Endothelial cell of umbilical vein (primary cell): Measurements from ENCODE around the gene PHC2. TPM values are rescaled to one million over a fixed set of nuclear protein-coding genes. Genes with fewer than 3 reads are reported as not detected.

Experiments used
- BruUV-seq: library from RNA; stranded (reverse); fragments of 400-500 nt; replicated peaks from 2 replicates; lab custom pipeline; 2021; lab: Mats Ljungman, UMichigan
- CTCF ChIA-PET: fragments of 300-600, 350-600 bp; sonication (Branson Sonifier 250); formaldehyde crosslinking; loops from one replicate; lab custom pipeline; 2021; ENCODE audit warnings: antibody characterized with exemption, inconsistent platforms; lab: Charles Lee
- POLR2A ChIA-PET: fragments of 300-600, 350-600 bp; sonication (Branson Sonifier 250); formaldehyde crosslinking; loops from one replicate; lab custom pipeline; 2021; ENCODE audit warnings: antibody characterized with exemption, inconsistent platforms; lab: Charles Lee
- DNase-seq: peaks from one replicate; pipeline ENCODE4 v3.0.0-alpha.2; 2011; ENCODE audit warnings: low read depth, low spot score
- FAIRE-seq: peaks from 2 replicates; lab custom pipeline; 2011; peaks lifted over from hg19 to GRCh38; lab: Jason Lieb, UNC
- H2AFZ ChIP-seq: 2 replicates; pipeline ENCODE4 v1.6.0; 2012; ENCODE audit warnings: low read depth, low read length, control low read depth, inconsistent platforms
- H3K27ac ChIP-seq: 2 replicates; pipeline ENCODE4 v1.5.1; 2011; ENCODE audit warnings: low read depth, mild to moderate bottlenecking, control low read depth, low read length, moderate library complexity; ENCODE audit not compliant: insufficient read depth
- H3K27me3 ChIP-seq, 2 experiments: 2 replicates each; pipeline versions ENCODE4 v1.6.0 to v1.6.1; 2011; ENCODE audit warnings: low read length in 2 of 2, mixed read lengths in 1 of 2; ENCODE audit not compliant: control insufficient read depth in 2 of 2, insufficient read depth in 2 of 2
- H3K36me3 ChIP-seq, 2 experiments: 2 replicates in 1 of 2; 3 replicates in 1 of 2; pipeline ENCODE4 v1.5.1; 2011; ENCODE audit warnings: low read length in 2 of 2, mild to moderate bottlenecking in 1 of 2, moderate library complexity in 1 of 2; ENCODE audit not compliant: control insufficient read depth in 2 of 2, insufficient read depth in 2 of 2; ENCODE audit errors: extremely low read depth in 1 of 2
- H3K4me1 ChIP-seq: 3 replicates; pipeline ENCODE4 v1.5.1; 2011; ENCODE audit warnings: mild to moderate bottlenecking, low read length; ENCODE audit not compliant: control insufficient read depth, insufficient read depth; ENCODE audit errors: extremely low read depth
- H3K4me2 ChIP-seq: 2 replicates; pipeline ENCODE4 v1.6.1; 2011; ENCODE audit warnings: low read length, control low read depth, mixed read lengths; ENCODE audit not compliant: insufficient read depth
- H3K4me3 ChIP-seq, 3 experiments: fragments of 200-600 bp in 1 of 3; sonication (generic), shearing (Covaris generic) in 1 of 3; replicated peaks in 1 of 3; 2 replicates each; pipeline ENCODE4 v1.5.1; 2011 to 2016; ENCODE audit warnings: control low read depth in 3 of 3, low read length in 3 of 3, mild to moderate bottlenecking in 2 of 3, inconsistent platforms in 1 of 3, low read depth in 1 of 3, moderate library complexity in 1 of 3; ENCODE audit not compliant: insufficient read depth in 1 of 3
- H3K79me2 ChIP-seq: 2 replicates; pipeline ENCODE4 v1.6.0; 2012; ENCODE audit warnings: low read length, inconsistent platforms; ENCODE audit not compliant: control insufficient read depth, insufficient read depth
- H3K9ac ChIP-seq: replicated peaks from 2 replicates; pipeline ENCODE3; 2011; ENCODE audit warnings: low read length, control low read depth; ENCODE audit not compliant: insufficient read depth; ENCODE audit errors: extremely low read depth
- H3K9me1 ChIP-seq: replicated peaks from 3 replicates; pipeline ENCODE4 v1.6.0; 2011; ENCODE audit warnings: mild to moderate bottlenecking, low read length; ENCODE audit not compliant: control insufficient read depth, insufficient read depth; ENCODE audit errors: extremely low read depth
- H3K9me3 ChIP-seq: replicated peaks from 2 replicates; pipeline ENCODE4 v1.5.1; 2012; ENCODE audit warnings: low read length, inconsistent platforms; ENCODE audit not compliant: control insufficient read depth, insufficient read depth
- H4K20me1 ChIP-seq: replicated peaks from 2 replicates; pipeline ENCODE3; 2011; ENCODE audit warnings: mild to moderate bottlenecking, low read length; ENCODE audit not compliant: control insufficient read depth, insufficient read depth; ENCODE audit errors: extremely low read depth
- CTCF ChIP-seq, 2 donors: IDR thresholded peaks; 1 replicate in 1 of 2; 2 replicates in 1 of 2; pipeline ENCODE4 v1.5.1; 2011; ENCODE audit warnings: low read length in 2 of 2, mild to moderate bottlenecking in 2 of 2, moderate library complexity in 2 of 2, control low read depth in 1 of 2, inconsistent platforms in 1 of 2, low read depth in 1 of 2; ENCODE audit not compliant: insufficient read depth in 1 of 2; ENCODE audit errors: extremely low read depth in 1 of 2
- EZH2 ChIP-seq: IDR thresholded peaks from 2 replicates; pipeline ENCODE4 v1.6.1; 2012; ENCODE audit warnings: borderline replicate concordance, low read depth, mild to moderate bottlenecking, moderate library complexity, low read length, inconsistent platforms; ENCODE audit not compliant: severe bottlenecking
- FOS ChIP-seq: IDR thresholded peaks from 2 replicates; pipeline ENCODE4 v1.6.1; 2011; ENCODE audit warnings: mild to moderate bottlenecking, low read length, moderate library complexity, borderline replicate concordance; ENCODE audit not compliant: insufficient read depth
- GATA2 ChIP-seq: IDR thresholded peaks from 2 replicates; pipeline ENCODE4 v1.7.0; 2011; ENCODE audit warnings: low read depth, mild to moderate bottlenecking, moderate library complexity, mixed read lengths, low read length; ENCODE audit not compliant: insufficient read length, insufficient read depth
- JUN ChIP-seq: IDR thresholded peaks from 2 replicates; pipeline ENCODE4 v1.6.1; 2011; ENCODE audit warnings: borderline replicate concordance, low read depth; ENCODE audit not compliant: insufficient read length, insufficient read depth
- MYC ChIP-seq: IDR thresholded peaks from one replicate; pipeline ENCODE4 v1.6.1; 2011; ENCODE audit warnings: mild to moderate bottlenecking, low read depth, low read length
- POLR2A ChIP-seq: IDR thresholded peaks from 2 replicates; pipeline ENCODE4 v1.6.1; 2012; ENCODE audit warnings: low read depth, mild to moderate bottlenecking, control low read depth, low read length
- POLR2AphosphoS5 ChIP-seq: IDR thresholded peaks from 2 replicates; pipeline ENCODE4 v1.6.1; 2012; ENCODE audit warnings: low read depth, mild to moderate bottlenecking, control low read depth, low read length, moderate library complexity; ENCODE audit not compliant: insufficient read depth
- dilution Hi-C: fragments of 300-500 bp; cut with MboI; formaldehyde crosslinking; loops from one replicate; pipeline ENCODE4 v1.15.0; 2019; ENCODE audit warnings: low sequenced_read_pairs; ENCODE audit not compliant: extremely low pct_ligation_motif_present
- intact Hi-C: fragments of 100-400 bp; cut with micrococcal nuclease; formaldehyde crosslinking; loops from one replicate; pipeline ENCODE4 v1.10.0; 2022
- polyA plus RNA-seq, 4 experiments: library from polyadenylated mRNA; depleted of rRNA in 3 of 4; stranded (reverse) in 3 of 4; unstranded in 1 of 4; fragments of >200 nt; gene quantifications; 2 replicates each; pipeline versions ENCODE4 v1.2.1 to v1.2.3, GENCODE V29; 2011 to 2012; ENCODE audit warnings: missing spikeins in 1 of 4
- total RNA-seq: library from RNA; stranded (reverse); gene quantifications from 2 replicates; pipeline ENCODE4 v1.2.3, GENCODE V29; 2021
- TF ChIP-seq, protein P1 (sequence below): IDR thresholded peaks from 2 replicates; pipeline ENCODE4 v1.6.1; 2011; ENCODE audit not compliant: insufficient read depth, insufficient read length

PHC2 gene
- total and polyA plus RNA-seq, 2 donors (not counting 3 experiments of a cell fraction or from before 2014, with no cell fraction given), result 65.6 to 79.0 TPM

- Histone ChIP-seq H3K27ac (no peak overlapping the region), H3K9me3 (no peaks in the 10 kb centered on the region), H3K4me2 (no peak overlapping the region), H3K4me3 (no peak overlapping the region), H3K36me3 (no peaks in the 10 kb centered on the region), H2AFZ (no peak overlapping the region), H3K9ac (no peak overlapping the region), H3K4me1 (peaks cover 17% of the 10 kb centered on the region), H3K9me1 (no peaks in the 10 kb centered on the region), H4K20me1 (no peaks in the 10 kb centered on the region), H3K79me2 (no peaks in the 10 kb centered on the region), H3K27me3 (no peaks in the 10 kb centered on the region)
- DNase-seq, result no peak
- ChIA-PET CTCF (interaction anchor here (1.5 kb wide), 1 partner anchor 17 kb away, joined by 3 read pairs; no protein-coding TSS in a partner anchor), POLR2A (no interaction called here)
- BruUV-seq, result no TSS peak
- intact Hi-C loops, result no loop called here
- dilution Hi-C loops, result no loop called here
- TF ChIP-seq GATA2, result no peak
- TF ChIP-seq MYC, result no peak
- no peak for TF ChIP-seq EZH2
- no peak for TF ChIP-seq JUN
- TF ChIP-seq FOS, result no peak
- TF ChIP-seq POLR2A, result no peak
- no peak for TF ChIP-seq CTCF (IDR thresholded peaks at IDR 0.05; ENCODE audit: extremely low read depth in 1 of 2, insufficient read depth in 1 of 2, low read depth in 1 of 2, low read length in 2 of 2)
- TF ChIP-seq POLR2AphosphoS5, result no peak
- TF ChIP-seq, protein P1, sequence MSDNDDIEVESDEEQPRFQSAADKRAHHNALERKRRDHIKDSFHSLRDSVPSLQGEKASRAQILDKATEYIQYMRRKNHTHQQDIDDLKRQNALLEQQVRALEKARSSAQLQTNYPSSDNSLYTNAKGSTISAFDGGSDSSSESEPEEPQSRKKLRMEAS, result no peak
- FAIRE-seq, result no peak
These were observed 2.2 kb downstream of the PHC2 start for GRCh38 chr1:33428661-33429060.
